ENCODE results near the gene CD300E.
"Not testable (repeated sequence)": the region's sequence is repeated elsewhere in the genome, so short reads cannot be mapped to it uniquely, and the experiment has no call there.

The CD300E gene

DNA sequence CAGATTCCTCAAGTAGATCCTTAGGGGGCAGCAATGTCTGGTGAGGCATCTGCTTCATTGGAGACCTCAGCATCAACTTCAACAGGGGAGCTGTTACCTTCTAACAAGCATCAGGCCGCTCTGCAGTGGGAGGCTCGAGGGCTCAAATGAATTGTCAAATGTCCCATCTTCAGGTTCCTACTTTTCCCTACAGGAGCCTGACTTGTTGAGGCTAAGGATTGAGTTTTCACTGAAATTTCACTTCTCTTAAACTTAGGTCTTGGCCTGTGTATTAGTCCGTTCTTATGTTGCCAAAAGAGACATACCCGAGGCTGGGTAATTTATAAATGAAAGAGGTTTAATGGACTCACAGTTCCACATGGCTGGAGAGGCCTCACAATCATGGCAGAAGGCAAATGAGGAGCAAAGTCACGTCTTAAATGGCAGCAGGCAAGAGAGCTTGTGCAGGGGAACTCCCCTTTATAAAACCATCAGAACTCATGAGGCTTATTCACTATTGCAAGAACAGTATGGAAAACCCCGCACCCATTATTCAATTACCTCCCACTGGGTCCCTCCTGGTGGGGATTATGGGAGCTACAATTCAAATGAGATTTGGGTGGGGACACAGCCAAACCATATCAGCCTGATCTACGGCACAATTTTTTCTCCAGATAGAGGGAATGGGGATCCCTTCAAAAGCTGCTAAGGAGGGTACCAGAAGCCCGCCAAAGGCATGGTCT, 26.3 kb downstream of the CD300E start:
- DNase-seq: no peak

DNA sequence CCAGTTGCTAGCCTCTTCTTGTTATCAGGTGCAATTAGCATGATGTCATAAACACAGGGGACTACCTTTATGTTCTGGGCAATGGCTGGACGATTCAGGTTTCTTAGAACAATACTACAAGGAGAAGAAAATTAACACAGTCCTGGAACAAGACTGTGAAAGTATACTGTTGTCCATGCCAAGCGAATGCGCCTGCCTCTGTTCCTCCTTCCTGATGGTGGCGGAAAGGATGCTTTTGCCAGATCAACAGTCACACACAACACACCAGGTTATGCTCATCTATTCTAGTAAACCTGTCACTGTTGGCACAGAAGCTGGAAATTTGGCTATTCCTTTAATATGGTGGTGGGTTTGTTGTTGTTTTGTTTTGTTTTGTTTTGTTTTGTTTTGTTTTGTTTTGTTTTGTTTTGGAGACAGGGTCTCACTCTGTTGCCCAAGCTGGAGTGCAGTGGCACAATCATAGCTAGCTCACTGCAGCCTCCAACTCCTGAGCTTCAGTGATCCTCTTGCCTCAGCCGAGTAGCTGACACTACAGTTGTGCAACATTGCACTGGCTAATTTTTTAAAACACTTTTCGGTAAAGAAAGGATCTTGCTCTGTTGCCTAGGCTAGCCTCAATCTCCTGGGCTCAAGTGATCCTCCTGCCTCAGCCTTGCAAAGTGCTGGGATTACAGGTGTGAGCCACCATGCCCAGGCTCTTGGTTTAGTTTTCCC, 28.3 kb downstream of the CD300E start:
- no peak for DNase-seq

DNA sequence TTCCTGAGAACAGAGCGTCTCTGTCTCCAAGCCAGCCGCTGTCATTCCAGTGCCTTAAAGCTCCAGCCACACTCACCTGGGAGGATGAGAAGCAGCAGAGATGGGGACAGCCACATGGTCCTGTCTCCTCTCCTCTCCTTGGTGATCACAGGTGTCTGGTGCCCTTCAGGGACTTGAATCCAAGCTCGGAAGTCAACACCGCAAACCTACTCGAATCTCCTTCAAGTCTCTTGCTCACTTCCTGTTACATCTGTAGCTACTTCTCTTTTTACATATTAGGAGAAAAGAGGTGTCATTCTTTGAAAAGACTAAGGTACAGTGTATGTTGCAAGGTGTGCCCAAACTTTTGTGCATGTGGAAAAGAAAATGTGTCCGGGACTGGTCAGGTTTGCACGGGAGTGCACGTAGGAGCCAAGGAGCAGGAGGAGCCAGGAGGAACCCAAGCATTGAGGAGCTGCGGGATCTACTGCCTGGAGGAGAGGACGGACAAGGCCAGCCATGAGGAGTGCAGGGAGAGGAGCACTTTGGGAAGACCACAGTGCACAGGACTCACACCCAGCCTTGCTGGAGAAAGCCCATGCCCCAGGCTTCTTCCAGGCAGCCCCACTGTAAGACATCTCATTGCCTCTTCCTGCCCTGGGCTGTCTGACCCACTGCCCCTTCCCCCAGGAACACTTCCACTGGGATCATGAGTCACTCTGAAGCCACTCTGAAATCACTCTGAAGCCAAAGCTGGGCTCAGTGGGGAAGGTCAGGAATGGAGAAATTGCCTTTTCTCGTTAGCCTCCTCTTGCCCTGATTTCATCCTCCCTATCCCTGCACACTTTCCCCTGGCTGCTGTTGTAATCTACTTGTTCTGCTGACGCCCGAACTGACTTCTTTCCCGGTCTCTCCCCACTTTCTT, 31.2 kb downstream of the CD300E start, which contains the start of gene CD300LD:
Gene CD300LD (minus strand): TSS at position 197 of the 904 bp plus-strand sequence. CDS start 81 bp downstream, at position 116.
- DNase-seq: no peak

DNA sequence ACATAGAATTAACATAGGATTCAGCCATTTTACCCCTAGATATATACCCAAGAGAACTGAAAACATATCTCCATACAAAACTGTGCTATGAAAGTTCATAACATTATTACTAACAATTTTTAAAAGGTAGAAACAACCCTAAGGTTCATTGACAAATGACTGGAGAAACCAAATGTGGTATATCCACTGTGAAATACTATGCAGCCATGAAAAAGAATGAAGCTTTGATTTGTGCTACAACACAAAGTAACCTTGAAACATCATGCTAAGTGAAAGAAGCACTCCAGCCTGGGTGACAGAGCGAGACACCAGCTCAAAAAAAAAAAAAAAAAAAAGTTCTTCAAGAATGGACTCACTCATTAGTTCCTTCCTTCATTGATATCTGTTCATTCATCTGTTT, 32.0 kb downstream of the CD300E start:
- DNase-seq: no peak

DNA sequence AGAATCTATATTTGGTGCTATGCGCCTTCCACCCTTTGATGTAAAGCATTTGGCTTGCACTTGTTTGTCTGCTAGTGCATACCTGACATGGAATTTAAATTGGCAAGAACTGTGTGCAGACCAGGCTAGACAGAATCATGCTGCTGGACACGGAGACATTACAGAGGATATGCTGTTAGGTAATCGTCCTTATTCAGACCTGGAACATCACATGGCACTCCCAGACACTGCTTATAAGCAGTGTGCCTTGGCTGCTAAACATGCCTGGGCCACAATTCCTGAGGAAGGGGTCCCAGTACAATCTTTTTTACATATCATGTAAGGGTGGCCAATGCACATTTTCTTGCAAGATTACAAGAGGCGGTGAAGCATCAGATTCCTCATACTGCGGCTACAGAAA, 37.8 kb downstream of the CD300E start:
- DNase-seq: no peak

DNA sequence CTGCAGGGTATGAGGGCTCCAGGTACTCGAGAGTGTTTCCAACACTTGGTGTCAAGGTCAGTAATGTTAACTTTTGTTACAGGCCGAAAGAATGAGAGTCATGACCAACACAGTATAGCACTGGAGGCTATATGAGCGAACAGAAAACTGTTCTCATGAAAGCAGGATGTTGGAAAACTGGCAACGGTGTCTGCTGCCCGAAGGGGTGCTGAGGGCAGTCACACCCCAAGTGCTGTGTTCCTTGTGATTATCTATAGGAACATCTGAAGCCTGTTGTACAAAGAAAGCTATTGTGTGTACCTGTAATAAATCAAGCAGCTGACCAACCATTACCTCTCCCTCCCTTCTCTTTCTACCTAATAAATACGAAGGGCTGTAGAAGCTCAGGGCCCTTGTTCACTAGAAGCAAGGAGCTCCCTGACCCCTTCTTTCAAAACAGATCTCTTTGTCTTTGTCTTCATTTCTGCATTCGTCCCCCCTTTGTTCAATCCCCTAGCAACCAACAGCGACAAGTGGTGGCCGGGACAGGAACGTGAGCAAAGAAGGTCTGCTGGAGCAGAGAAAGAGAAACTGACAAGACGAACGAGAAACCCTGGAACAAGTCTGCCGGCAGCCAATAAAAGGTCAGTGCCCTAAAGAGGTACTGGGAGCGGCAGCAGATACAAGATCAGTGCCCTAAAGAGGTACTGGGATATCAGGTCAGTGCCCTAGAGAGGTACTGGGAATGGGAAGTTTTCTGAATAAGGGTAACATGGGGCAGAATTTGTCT, 39.1 kb downstream of the CD300E start:
- DNase-seq: no peak

DNA sequence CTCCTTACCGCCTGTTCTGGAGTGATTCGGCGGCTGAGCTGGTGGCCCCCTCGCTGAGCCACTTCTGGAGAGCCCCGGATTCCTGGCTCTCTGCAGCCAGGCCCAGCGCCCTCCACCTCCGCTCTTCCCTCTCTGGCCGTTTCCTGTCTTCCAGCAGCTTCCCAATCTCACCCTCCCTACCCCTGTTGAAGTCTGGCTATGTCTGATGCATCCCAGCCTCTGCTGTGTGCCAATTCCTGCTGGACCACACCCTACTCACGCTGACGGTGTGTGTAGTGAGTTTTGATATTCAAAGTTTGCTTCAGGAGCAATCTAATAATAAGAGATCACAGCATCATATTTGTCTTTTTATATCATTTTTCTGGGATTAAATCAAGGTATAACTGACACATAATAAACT, 40.9 kb downstream of the CD300E start:
- no peak for DNase-seq

DNA sequence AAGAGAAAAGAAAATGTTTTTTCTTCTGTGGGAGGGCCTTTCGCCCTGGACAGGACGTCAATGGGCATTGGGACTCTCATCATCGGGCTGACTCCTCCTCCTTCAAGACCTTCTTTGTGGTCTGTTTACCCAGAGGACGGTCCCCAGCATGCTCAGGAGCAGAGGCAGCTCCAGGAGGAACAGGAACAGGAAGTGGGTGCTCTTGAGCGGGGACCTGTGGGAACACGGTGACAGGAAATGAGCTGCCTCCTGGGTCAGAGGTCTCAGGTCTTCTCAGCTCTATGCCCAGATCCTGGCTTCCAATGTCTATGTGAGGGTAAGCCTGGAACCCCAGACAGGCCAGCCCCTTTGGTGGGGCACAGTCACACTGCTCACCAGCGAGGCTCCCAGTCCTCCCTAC, 43.6 kb downstream of the CD300E start:
- DNase-seq: no peak

DNA sequence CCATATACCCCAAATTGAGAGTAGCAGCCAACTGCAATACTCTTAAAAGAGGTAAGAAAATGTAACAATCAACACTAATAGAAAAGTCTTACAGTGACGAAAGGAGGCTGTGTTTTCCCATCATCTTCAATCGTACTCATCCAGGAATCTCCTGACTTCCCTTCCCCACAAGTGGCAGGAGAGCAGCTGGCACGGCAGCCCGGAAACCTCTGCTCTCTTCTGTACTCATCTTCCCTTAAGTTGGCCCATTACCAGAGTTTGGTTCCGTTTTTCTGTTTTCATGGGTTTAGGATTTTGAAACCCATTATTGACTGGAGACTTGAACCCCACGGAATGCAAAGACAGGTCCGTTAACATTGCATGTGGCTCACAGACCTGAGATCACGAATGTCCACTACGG, 44.6 kb downstream of the CD300E start:
- no peak for DNase-seq

DNA sequence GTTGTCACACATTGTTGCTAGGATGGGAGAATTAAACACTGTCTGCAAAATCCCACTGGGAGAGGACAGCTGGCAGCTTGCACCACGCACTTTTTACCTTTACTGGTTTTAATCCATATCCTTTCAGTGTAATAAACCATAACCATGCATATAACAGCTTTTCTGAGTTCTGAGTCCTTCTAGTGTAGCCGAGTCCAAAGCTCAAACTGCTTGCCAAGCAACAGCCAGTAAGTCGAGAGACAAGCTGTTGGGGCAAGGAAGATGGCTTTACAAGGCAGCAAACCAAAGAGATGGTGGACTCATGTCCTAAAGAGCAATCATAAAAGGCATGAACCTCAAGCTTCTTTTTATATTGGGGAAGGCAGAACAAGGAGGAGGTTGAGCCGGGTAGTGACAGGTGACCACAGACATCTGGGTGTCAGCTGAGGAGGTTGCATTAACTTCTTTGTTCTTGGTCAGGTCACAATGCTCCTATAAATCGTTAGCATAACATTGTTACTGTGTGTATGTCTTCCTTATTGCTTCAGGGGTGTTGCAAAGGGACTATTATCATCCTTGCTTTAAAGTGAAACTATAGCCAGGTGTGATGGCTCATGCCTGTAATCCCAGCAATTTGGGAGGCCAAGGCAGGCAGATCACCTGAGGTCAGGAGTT, 48.9 kb downstream of the CD300E start:
- no peak for DNase-seq

DNA sequence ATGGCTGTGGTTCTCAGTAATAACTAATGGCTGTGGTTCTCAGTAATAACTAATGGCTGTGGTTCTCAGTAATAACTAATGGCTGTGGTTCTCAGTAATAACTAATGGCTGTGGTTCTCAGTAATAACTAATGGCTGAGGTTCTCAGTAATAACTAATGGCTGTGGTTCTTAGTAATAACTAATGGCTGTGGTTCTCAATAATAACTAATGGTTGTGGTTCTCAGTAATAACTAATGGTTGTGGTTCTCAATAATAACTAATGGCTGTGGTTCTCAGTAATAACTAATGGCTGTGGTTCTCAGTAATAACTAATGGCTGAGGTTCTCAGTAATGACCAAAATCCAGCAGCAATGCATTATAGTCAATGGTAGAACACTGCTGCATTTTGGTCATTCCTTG, 49.9 kb downstream of the CD300E start:
- DNase-seq: not testable (repeated sequence)

DNA sequence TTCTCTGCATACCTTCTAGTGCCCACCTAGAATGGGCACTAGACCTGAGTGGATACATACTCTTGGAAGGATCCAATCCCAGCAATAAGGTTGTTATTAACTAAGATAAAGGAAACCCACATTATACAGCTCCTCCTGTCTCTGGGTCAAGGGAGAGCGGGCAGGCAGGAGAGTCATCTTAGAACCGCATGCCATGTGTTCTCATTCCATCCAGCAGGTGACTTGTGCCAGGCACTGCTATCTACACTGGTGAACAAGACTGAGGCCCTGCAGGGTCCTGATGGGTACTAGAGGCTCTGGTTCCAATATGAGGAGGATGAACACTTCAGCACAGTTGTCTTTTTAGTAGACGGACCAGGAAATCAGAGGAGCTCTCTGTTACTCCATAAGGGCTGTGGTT, 50.4 kb downstream of the CD300E start:
- no peak for DNase-seq

DNA sequence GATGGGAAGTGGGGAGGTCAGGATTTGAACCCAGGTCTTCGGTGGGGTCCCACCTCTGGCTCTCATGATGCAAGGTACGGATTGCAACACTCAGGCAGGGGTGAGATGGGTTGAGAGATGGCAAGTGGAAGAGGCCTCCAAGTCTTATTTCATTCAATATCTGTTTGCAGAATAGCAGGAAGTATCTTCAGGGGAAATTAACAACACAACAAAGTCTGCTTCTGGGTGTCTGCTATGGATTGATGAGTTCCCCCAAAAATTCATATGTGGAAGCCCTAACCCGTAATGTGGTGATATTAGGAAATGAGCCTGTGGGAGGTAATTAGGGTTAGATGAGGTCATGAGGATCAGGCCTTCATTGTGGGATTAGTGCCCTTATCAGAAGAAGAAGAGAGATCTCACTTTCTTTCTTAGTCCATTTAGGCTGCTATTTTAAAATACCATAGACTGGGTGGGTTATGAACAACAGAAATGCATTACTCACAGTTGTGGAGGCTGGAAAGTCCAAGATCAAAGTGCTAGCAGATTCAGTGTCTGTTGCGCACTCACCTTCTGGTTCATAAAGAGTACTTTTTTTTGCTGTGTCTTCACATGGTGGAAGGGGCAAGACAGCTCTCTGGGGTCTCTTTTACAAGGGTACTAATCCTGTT, 51.8 kb downstream of the CD300E start:
- no peak for DNase-seq

DNA sequence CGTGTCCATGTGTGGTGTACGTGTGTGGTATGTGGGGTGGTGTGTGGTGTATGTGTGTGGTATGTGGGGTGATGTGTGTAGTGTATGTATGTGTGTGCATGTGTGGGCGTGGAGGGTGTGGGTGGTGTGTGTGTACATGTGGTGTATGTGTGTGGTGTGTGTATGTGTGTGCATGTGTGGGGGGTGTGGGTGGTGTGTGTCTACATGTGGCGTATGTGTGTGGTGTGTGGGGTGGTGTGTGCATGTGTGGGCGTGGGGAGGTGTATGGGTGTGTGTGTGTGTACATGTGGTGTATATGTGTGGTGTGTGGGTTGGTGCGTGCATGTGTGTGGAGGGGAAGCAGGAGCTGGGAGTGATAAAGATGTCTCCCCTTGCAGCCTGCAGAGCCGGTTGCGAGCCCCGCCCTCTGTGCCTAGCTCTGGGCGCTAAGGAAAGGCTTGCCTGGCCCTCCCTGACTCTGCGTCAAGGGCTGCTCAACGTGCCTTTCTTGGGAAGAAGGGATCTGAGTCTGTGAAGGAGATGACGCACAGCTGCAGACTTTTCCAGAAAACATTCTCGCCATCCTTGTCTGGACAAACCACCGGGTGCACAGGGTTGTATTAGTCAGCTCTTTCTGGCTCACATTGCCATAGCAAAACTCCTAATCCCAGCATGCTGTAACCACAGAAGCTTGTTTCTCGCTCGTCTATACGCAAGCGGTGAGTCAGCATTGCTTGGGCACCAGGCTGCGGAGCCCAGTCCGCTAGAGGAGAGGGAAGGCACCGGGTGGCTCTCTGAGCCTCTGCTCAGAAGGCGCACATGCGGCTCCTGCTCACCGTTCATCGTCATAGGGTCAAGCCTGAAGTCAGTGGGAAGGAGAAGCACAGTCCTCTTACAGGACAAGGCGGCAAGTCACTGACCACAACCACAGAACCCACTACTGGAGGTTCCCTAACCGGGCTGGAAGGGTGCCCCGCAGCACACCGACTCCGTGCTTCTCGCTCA, 54.2 kb downstream of the CD300E start:
- DNase-seq: peak; percentile 93

DNA sequence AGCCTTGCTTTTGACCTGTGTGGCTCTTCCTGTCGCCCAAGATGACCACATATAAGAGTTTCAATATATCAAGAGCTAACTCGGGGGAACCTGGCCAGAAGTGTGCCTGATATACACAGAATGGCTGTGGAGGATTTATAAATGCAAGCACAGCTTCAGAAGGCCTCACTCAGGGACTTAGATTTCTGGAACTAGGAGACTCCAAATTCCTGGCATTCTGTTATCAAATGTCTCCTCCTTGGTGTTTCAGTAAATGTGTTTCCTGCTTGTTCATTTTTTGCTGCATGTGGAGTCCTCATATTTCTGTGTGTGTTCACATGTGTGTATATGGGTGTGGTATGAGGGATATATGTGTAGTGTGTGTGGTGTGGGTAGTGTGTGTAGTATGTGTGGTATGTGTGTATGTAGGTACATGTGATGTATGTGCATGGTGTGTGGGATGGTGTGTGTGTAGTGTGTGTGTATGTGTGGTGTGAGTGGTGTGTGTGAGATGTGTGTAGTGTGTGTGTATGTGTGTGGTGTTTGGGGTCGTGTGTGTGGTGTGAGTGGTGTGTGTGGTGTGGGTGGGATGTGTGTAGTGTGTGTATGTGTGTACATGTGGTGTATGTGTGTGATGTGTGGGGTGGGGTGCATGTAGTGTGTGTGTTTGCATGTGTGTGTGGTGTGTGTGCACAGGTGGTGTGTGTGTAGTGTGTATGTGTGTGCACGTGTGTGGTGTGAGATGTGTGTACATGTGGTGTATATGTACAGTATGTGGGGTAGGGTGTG, 55.2 kb downstream of the CD300E start:
- DNase-seq: peak; percentile 28

DNA sequence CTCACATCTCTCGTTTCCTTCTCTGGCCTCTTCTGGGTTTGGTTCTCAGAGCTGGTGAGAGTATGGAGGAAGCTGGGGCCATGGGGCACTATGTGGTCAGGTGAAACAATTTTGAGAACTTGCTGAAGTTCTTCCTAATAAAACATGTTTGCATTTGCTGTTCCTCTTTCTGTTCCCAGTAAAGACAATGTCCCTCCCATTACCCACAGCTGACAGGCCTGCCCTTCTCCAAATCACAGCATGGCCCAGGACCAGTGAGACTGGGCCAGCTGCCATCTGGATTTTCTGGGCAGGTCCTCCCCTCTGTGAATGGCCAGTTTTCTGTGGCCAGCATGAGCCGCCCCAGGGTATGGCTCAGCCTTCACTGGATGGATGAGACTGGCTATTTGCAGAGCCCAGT, 56.1 kb downstream of the CD300E start, which contains the start of gene CD300H:
Gene CD300H (minus strand): TSS at position 113 of the 400 bp plus-strand sequence.
- DNase-seq: no peak

DNA sequence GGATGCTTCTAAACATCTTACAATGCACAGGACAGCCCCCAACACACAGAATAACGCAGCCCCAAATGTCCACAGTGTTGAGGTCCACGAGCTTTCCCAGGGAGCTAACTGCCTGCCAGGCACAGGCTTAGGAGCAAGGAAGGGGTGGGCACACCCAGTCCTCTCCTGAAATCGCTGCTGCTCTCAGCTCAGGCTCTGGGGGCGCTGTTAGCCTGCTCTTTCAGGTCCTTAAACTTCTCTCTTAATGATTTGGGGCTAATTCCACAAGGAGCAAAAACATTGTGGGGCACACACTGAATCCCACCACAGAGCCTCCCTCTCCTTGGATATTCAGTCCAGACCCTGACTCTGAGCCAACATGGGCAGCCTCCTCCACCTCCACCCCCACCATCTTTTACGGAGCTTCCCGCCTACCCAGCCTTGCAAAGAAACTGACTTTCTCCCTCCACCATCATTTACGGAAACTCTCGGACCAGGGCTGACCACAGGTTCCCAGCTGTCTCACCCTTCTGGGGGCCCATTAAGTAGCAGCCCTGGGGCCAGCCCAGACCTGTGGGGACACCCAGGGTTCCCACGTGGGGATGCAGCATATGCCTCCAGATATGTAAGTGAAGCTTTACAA, 57.3 kb downstream of the CD300E start:
- no peak for DNase-seq

DNA sequence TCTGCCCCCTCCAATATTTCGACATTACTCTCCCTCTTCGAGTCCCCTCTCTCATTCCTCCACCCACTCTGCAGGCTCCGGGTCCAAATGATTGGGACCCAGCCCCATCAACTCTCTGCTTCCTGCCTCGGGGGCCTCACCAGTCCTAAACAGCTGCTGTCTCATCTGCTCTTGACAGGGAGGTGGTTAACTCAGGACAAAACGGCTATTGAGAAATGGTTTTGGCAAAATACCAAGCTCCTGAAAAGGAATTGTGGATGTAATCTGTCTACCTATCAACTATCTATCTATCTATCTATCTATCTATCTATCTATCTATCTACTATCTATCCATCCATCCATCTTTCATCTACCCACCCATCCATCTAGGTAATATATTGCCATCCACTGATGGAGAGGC, 58.4 kb downstream of the CD300E start:
- DNase-seq: no peak

DNA sequence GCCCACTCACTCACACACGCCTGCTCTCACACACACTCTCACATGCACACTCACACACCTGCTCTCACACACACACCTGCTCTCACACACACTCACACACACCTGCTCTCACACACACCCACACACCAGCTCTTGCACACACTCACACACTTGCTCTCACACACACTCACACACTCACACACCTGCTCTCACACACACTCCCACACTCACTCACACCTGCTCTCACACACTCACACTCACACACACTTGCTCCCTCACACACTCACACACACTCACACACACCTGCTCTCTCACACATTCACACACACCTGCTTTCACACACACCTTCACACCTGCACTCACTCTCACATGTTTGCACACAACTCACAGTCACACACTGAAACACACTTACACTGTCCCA, 60.2 kb downstream of the CD300E start:
- no peak for DNase-seq
